ENCODE results near the gene CDKAL1.

DNA sequence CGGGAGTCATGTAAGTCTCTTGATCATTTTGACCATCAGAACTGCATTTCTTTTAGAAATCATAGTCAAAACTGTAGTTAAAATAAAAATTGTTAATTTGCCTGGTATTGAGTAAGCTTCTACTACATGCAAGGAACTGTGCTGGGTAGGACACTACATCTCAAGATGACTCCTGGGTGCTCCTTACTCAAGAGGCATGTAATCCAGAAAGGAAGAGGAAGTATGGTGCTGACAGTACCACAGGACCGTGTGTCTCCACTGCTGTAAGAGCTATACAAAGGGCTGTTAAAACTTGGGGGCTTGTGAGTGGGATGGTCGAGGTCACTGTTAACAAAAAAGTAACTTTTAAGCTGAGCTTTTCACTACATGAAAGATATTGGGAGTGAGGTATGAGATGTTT, 551.0 kb downstream of the CDKAL1 start:
- TF ChIP-seq, protein P1, sequence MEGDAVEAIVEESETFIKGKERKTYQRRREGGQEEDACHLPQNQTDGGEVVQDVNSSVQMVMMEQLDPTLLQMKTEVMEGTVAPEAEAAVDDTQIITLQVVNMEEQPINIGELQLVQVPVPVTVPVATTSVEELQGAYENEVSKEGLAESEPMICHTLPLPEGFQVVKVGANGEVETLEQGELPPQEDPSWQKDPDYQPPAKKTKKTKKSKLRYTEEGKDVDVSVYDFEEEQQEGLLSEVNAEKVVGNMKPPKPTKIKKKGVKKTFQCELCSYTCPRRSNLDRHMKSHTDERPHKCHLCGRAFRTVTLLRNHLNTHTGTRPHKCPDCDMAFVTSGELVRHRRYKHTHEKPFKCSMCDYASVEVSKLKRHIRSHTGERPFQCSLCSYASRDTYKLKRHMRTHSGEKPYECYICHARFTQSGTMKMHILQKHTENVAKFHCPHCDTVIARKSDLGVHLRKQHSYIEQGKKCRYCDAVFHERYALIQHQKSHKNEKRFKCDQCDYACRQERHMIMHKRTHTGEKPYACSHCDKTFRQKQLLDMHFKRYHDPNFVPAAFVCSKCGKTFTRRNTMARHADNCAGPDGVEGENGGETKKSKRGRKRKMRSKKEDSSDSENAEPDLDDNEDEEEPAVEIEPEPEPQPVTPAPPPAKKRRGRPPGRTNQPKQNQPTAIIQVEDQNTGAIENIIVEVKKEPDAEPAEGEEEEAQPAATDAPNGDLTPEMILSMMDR (conservative IDR thresholded peaks at IDR 0.05), result no peak
- no peak for TF ChIP-seq EZH2 (IDR thresholded peaks at IDR 0.05; ENCODE audit: low read depth)
